NB4 (cell line): ENCODE data around the gene ATP5ME.
"Not testable (repeated sequence)": the region's sequence is repeated elsewhere in the genome, so short reads cannot be mapped to it uniquely, and the experiment has no call there.

Source experiments
- DNase-seq: peaks from one replicate; pipeline ENCODE4 v3.0.0; 2010; ENCODE audit warnings: low read depth
- H3K4me3 ChIP-seq: one replicate; pipeline ENCODE4 v1.5.1; 2011; ENCODE audit warnings: mild to moderate bottlenecking, low read depth, low read length, moderate library complexity
- CTCF ChIP-seq: IDR thresholded peaks from one replicate; pipeline ENCODE4 v1.5.1; 2012; ENCODE audit warnings: low read depth, low read length
- MAX ChIP-seq: IDR thresholded peaks from 2 replicates; pipeline ENCODE4 v1.6.1; 2011; ENCODE audit warnings: low read depth, low read length
- MYC ChIP-seq: IDR thresholded peaks from 2 replicates; pipeline ENCODE4 v1.6.1; 2011; ENCODE audit warnings: low read depth, low read length
- POLR2A ChIP-seq: IDR thresholded peaks from 2 replicates; pipeline ENCODE4 v1.6.1; 2011; ENCODE audit warnings: mild to moderate bottlenecking; ENCODE audit not compliant: insufficient read length; ENCODE audit errors: extremely low read depth

Gene ATP5ME

GRCh38 chr4:635851-636627 is 38.0 kb downstream of the ATP5ME start:
- TF ChIP-seq MAX: no peak
- TF ChIP-seq MYC: no peak
- no peak for TF ChIP-seq POLR2A
- no peak for TF ChIP-seq CTCF
- H3K4me3 ChIP-seq: no peak overlapping the region
- no peak for DNase-seq

- DNase-seq, H3K4me3 ChIP-seq: not testable (repeated sequence)
Observed at GRCh38 chr4:635066-635835, 38.8 kb downstream of the ATP5ME start.

GRCh38 chr4:634599-634985 is 39.5 kb downstream of the ATP5ME start:
- no peak for DNase-seq
- TF ChIP-seq MAX (no peak), CTCF (no peak), MYC (no peak), POLR2A (no peak)

GRCh38 chr4:633976-634598 is 40.0 kb downstream of the ATP5ME start:
- no peak for DNase-seq
- no peak overlapping the region for H3K4me3 ChIP-seq
- TF ChIP-seq CTCF (no peak), POLR2A (no peak), MYC (no peak), MAX (no peak)

More at GRCh38 chr4:634599-634985, 39.5 kb downstream of the ATP5ME start:
- H3K4me3 ChIP-seq: no peak overlapping the region

- no peak overlapping the region for H3K4me3 ChIP-seq
- TF ChIP-seq MYC: no peak
- TF ChIP-seq POLR2A: no peak
- TF ChIP-seq MAX: no peak
- TF ChIP-seq CTCF: no peak
- no peak for DNase-seq
Observed at GRCh38 chr4:633406-633805, 40.7 kb downstream of the ATP5ME start.

GRCh38 chr4:632926-633325 is 41.1 kb downstream of the ATP5ME start:
- DNase-seq: no peak
- no peak overlapping the region for H3K4me3 ChIP-seq
- TF ChIP-seq CTCF: no peak
- TF ChIP-seq MAX: no peak
- TF ChIP-seq MYC: no peak
